MM.1S (cell line): ENCODE measurements around the gene SLC2A13.

Experiments used
- DNase-seq: peaks from one replicate; pipeline ENCODE4 v3.0.0-alpha.2; 2015
- H2AFZ ChIP-seq: fragments of 300-600 bp; sonication (generic); 2 replicates; pipeline ENCODE4 v1.6.0; 2016; ENCODE audit warnings: antibody characterized with exemption, low read length
- H3F3A ChIP-seq: fragments of 300-600 bp; sonication (generic); 2 replicates; pipeline ENCODE4 v1.6.1; 2016; ENCODE audit warnings: mild to moderate bottlenecking, antibody characterized with exemption, low read length, moderate library complexity, mixed read lengths; ENCODE audit not compliant: insufficient read depth
- H3K27ac ChIP-seq: fragments of 300-600 bp; sonication (generic); 2 replicates; pipeline ENCODE4 v1.5.1; 2016; ENCODE audit warnings: mild to moderate bottlenecking, low read length
- H3K27me3 ChIP-seq: fragments of 300-600 bp; sonication (generic); replicated peaks from 2 replicates; pipeline ENCODE4 v1.6.0; 2016; ENCODE audit warnings: low read length; ENCODE audit not compliant: insufficient read depth
- H3K36me3 ChIP-seq: fragments of 300-600 bp; sonication (generic); replicated peaks from 2 replicates; pipeline ENCODE4 v1.6.1; 2016; ENCODE audit warnings: mild to moderate bottlenecking, low read length, mixed read lengths; ENCODE audit not compliant: insufficient read depth
- H3K4me1 ChIP-seq: fragments of 300-600 bp; sonication (generic); 2 replicates; pipeline ENCODE4 v1.6.1; 2016; ENCODE audit warnings: low read length, mixed read lengths
- H3K4me2 ChIP-seq: fragments of 300-600 bp; sonication (generic); 2 replicates; pipeline ENCODE4 v1.6.0; 2016; ENCODE audit warnings: low read depth, low read length
- H3K4me3 ChIP-seq: fragments of 300-600 bp; sonication (generic); 2 replicates; pipeline ENCODE4 v1.5.1; 2016; ENCODE audit warnings: low read length, mixed read lengths
- H3K79me2 ChIP-seq: fragments of 300-600 bp; sonication (generic); 2 replicates; pipeline ENCODE4 v1.6.1; 2016; ENCODE audit warnings: mixed run types, low read length, mixed read lengths
- H3K9ac ChIP-seq: fragments of 300-600 bp; sonication (generic); 2 replicates; pipeline ENCODE4 v1.6.1; 2016; ENCODE audit warnings: low read length, mixed read lengths
- H3K9me2 ChIP-seq: fragments of 300-600 bp; sonication (generic); replicated peaks from 2 replicates; pipeline ENCODE4 v1.6.1; 2016; ENCODE audit warnings: mild to moderate bottlenecking, low read length, mixed read lengths; ENCODE audit not compliant: insufficient read depth
- H3K9me3 ChIP-seq: fragments of 300-600 bp; sonication (generic); replicated peaks from 2 replicates; pipeline ENCODE4 v1.6.1; 2016; ENCODE audit warnings: mild to moderate bottlenecking, low read length, mixed read lengths; ENCODE audit not compliant: insufficient read depth
- H4K20me1 ChIP-seq: fragments of 300-600 bp; sonication (generic); 2 replicates; pipeline ENCODE4 v1.6.1; 2016; ENCODE audit warnings: mild to moderate bottlenecking, low read length, moderate library complexity, mixed read lengths; ENCODE audit not compliant: insufficient read depth
- EZH2 ChIP-seq: fragments of 300-600 bp; sonication (generic); optimal IDR thresholded peaks from 2 replicates; pipeline ENCODE3; 2017; ENCODE audit warnings: low read depth, mild to moderate bottlenecking, antibody characterized with exemption, low read length, mixed read lengths
- EZH2phosphoT487 ChIP-seq: fragments of 300-600 bp; sonication (generic); IDR thresholded peaks from 2 replicates; pipeline ENCODE4 v1.6.1; 2018; ENCODE audit warnings: antibody characterized with exemption, low read length
- TF ChIP-seq, protein P1 (sequence below): fragments of 300-600 bp; sonication (generic); IDR thresholded peaks from 2 replicates; pipeline ENCODE4 v1.5.1; 2016; ENCODE audit warnings: antibody characterized with exemption, low read length, mixed read lengths

Gene SLC2A13

DNA sequence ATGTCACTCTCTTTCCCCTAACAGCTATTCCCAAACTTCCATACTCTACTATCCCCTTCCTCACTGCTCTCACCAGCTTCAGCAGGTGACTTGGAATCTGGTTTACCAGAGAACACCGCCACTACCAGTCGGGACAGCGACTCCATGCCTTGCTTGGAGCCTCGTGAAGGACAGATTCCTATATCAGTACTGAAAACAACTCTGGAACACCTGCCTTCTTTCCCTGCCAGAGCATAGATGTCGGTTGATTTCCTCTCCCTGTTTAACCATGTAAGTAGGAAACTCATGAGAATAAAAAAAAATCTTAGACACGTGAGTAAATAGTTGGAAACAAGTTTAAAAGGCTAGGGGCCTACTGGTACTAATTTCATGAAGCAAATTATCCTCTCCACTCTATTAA, 266.8 kb downstream of the SLC2A13 start:
- Histone ChIP-seq H3K9me3 (no peaks in the 10 kb centered on the region), H3K9ac (no peak overlapping the region), H3K4me1 (no peaks in the 10 kb centered on the region), H3K27me3 (no peaks in the 10 kb centered on the region), H3K36me3 (no peaks in the 10 kb centered on the region), H2AFZ (no peak overlapping the region), H3K4me3 (no peak overlapping the region), H4K20me1 (no peaks in the 10 kb centered on the region), H3F3A (no peaks in the 10 kb centered on the region), H3K79me2 (no peaks in the 10 kb centered on the region), H3K9me2 (no peaks in the 10 kb centered on the region), H3K27ac (no peak overlapping the region), H3K4me2 (no peak overlapping the region)
- DNase-seq: no peak
- TF ChIP-seq, protein P1, sequence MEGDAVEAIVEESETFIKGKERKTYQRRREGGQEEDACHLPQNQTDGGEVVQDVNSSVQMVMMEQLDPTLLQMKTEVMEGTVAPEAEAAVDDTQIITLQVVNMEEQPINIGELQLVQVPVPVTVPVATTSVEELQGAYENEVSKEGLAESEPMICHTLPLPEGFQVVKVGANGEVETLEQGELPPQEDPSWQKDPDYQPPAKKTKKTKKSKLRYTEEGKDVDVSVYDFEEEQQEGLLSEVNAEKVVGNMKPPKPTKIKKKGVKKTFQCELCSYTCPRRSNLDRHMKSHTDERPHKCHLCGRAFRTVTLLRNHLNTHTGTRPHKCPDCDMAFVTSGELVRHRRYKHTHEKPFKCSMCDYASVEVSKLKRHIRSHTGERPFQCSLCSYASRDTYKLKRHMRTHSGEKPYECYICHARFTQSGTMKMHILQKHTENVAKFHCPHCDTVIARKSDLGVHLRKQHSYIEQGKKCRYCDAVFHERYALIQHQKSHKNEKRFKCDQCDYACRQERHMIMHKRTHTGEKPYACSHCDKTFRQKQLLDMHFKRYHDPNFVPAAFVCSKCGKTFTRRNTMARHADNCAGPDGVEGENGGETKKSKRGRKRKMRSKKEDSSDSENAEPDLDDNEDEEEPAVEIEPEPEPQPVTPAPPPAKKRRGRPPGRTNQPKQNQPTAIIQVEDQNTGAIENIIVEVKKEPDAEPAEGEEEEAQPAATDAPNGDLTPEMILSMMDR: no peak
- TF ChIP-seq EZH2 (no peak), EZH2phosphoT487 (no peak)

DNA sequence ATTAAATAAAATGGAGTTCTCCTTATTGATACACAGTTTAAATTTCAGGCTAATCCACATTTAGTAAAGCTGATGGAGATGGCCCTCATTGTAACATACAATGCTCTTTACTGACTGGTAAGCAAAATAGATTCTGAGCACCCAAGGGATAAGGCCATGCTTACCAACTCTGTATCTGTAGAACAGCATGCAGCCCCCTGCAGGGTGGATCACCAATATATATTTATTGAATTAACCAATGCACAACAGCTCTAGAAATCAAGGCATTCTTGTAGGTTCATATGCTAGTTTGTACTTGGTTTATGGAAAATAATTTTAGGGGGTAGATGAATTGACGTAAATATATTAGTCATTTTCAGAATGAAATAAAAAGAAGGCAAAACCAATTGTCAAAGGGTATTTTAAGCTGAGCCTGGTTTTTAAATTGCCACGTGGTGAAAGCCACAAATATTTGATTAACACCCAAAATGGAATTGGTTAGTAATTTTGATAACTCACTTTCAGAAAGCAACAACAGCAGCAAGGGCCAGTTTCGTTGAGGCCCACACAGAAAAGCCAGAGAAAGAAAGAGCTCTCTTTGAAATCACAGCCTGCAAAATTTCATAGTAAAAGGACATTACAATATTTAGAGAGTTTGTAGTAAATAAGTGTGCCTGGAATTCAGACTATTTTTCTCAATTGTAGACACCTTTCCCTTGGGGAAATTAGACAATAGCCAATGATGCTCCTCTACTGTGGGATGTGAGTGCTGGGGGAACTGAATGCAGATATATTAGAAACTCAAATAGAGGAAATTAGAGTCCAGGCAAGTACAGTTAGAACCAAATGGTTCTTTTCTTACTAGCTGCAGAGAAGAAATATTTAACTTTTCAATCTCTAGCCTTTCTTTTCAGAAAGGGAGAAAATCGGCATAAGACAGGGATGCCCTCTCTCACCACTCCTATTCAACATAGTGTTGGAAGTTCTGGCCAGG, 270.1 kb downstream of the SLC2A13 start:
- no peaks in the 10 kb centered on the region for H3K36me3 ChIP-seq
- H3K4me1 ChIP-seq: no peaks in the 10 kb centered on the region
- no peak overlapping the region for H2AFZ ChIP-seq
- H3K4me2 ChIP-seq: no peak overlapping the region
- H3K9ac ChIP-seq: no peak overlapping the region
- no peaks in the 10 kb centered on the region for H3K9me2 ChIP-seq
- no peak for DNase-seq
- H3K9me3 ChIP-seq: no peaks in the 10 kb centered on the region
- H3K27ac ChIP-seq: no peak overlapping the region
- no peaks in the 10 kb centered on the region for H3K27me3 ChIP-seq
- no peaks in the 10 kb centered on the region for H3K79me2 ChIP-seq
- H3K4me3 ChIP-seq: no peak overlapping the region
- H3F3A ChIP-seq: no peaks in the 10 kb centered on the region
- TF ChIP-seq, protein P1: no peak
- TF ChIP-seq EZH2phosphoT487 (no peak), EZH2 (no peak)
- H4K20me1 ChIP-seq: no peaks in the 10 kb centered on the region

DNA sequence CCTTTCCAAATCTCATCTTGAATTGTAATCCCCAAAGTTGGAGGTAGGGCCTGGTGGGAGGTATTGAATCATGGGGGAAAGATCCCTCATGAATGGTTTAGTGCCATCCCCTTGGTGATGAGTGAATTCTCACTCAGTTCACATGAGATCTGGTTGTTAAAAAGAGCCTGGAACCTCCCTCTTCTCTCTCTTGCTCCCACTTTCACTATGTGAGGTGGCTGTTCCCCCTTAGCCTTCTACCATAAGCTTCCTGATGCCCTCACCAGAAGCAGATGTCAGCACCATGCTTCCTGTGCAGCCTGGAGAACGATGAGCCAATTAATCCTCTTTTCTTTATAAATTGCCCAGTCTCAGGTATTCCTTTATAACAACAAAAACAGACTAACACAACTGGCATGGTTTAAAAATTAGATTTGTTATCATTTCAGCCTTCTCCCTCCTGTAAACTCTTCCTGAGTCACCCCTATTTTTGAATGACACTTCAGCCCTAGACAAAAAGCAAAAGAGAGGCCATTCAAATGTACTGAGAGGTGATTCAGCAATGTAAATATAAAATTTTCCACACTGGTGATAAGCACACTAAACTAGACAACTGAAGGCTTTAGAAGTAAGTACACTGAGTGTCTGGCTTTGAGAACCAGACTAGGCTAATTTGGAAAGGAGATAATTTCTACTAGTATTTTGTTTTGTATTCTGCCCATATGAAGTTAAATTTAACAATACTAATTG, 274.1 kb downstream of the SLC2A13 start:
- no peak for TF ChIP-seq EZH2phosphoT487
- DNase-seq: no peak

More for the DNA sequence above, 274.1 kb downstream of the SLC2A13 start:
- Histone ChIP-seq H3K9me2 (no peaks in the 10 kb centered on the region; the same call in 1 of the 2 replicates), H3K4me1 (no peaks in the 10 kb centered on the region), H3K9me3 (no peaks in the 10 kb centered on the region), H3K4me2 (no peak overlapping the region), H3K36me3 (no peaks in the 10 kb centered on the region), H4K20me1 (no peaks in the 10 kb centered on the region), H3K27ac (no peak overlapping the region), H3K27me3 (no peaks in the 10 kb centered on the region), H3K79me2 (no peaks in the 10 kb centered on the region), H3K9ac (no peak overlapping the region), H3F3A (no peaks in the 10 kb centered on the region), H3K4me3 (no peak overlapping the region), H2AFZ (no peak overlapping the region)
